HG03097 (cell line): ENCODE data around the gene CACNA1I.
"Not testable (repeated sequence)": the region's sequence is repeated elsewhere in the genome, so short reads cannot be mapped to it uniquely, and the experiment has no call there.

Source experiments
- ATAC-seq: cut with Tn5 transposase; IDR thresholded peaks from one replicate; pipeline ENCODE4 v1.9.1; 2021; ENCODE audit not compliant: unreplicated experiment, low FRiP score

Gene CACNA1I

GRCh38 chr22:39731481-39731880 is 160.9 kb downstream of the CACNA1I start:
- ATAC-seq: no peak

GRCh38 chr22:39731881-39732555 is 161.5 kb downstream of the CACNA1I start:
- ATAC-seq: no peak

- no peak for ATAC-seq
Observed at GRCh38 chr22:39732625-39733024, 162.1 kb downstream of the CACNA1I start.

- no peak for ATAC-seq
Observed at GRCh38 chr22:39733191-39733590, 162.6 kb downstream of the CACNA1I start.

GRCh38 chr22:39734046-39734445 is 163.5 kb downstream of the CACNA1I start:
- ATAC-seq: not testable (repeated sequence)

- no peak for ATAC-seq
Observed at GRCh38 chr22:39734866-39735265, 164.3 kb downstream of the CACNA1I start.

GRCh38 chr22:39735776-39736175 is 165.2 kb downstream of the CACNA1I start:
- ATAC-seq: no peak

GRCh38 chr22:39738746-39739145 is 168.2 kb downstream of the CACNA1I start:
- ATAC-seq: no peak
